IPS-18c (cell line): ENCODE data around the gene PARP6.

Experiments used
- H3K4me3 ChIP-seq: 2 replicates; pipeline ENCODE4 v1.7.0; 2013; ENCODE audit warnings: low read depth, mild to moderate bottlenecking, low read length, moderate library complexity; ENCODE audit not compliant: insufficient read depth
- H3K9me3 ChIP-seq: one replicate; pipeline ENCODE4 v1.6.1; 2013; ENCODE audit warnings: mild to moderate bottlenecking, low read length, moderate library complexity; ENCODE audit not compliant: control insufficient read depth, insufficient read depth

PARP6 gene

GRCh38 chr15:72272213-72272996 is at the start of gene PARP6:
PARP6 (minus strand) TSS chr15:72272554; CDS start chr15:72267477, 5,077 bp downstream.
- peak within 1 kb of the TSS; percentile 81 for H3K4me3 ChIP-seq
- no peaks in the 10 kb centered on the region for H3K9me3 ChIP-seq

- Histone ChIP-seq H3K9me3 (peaks cover 8% of the 10 kb centered on the region), H3K4me3 (peak within 1 kb of the TSS; percentile 66)
Measured at GRCh38 chr15:72319985-72320671, 47.8 kb upstream of the PARP6 start, which contains the start of gene CELF6. CELF6 (minus strand) TSS chr15:72320157; CDS start chr15:72319874, 283 bp downstream.

- Histone ChIP-seq H3K4me3 (no peak overlapping the region), H3K9me3 (peaks cover 6% of the 10 kb centered on the region)
Measured at GRCh38 chr15:72319360-72319984, 47.1 kb upstream of the PARP6 start.

- Histone ChIP-seq H3K9me3 (peaks cover 6% of the 10 kb centered on the region), H3K4me3 (no peak overlapping the region)
Measured at GRCh38 chr15:72318408-72318942, 46.1 kb upstream of the PARP6 start.

GRCh38 chr15:72315706-72316370 is 43.5 kb upstream of the PARP6 start:
- Histone ChIP-seq H3K9me3 (peaks cover 6% of the 10 kb centered on the region), H3K4me3 (no peak overlapping the region)

GRCh38 chr15:72313881-72314280 is 41.5 kb upstream of the PARP6 start:
- no peak overlapping the region for H3K4me3 ChIP-seq
- H3K9me3 ChIP-seq: peaks cover 2% of the 10 kb centered on the region

GRCh38 chr15:72313448-72313840 is 41.1 kb upstream of the PARP6 start:
- H3K4me3 ChIP-seq: no peak overlapping the region
- H3K9me3 ChIP-seq: peaks cover 2% of the 10 kb centered on the region

- H3K9me3 ChIP-seq: peaks cover 2% of the 10 kb centered on the region
- H3K4me3 ChIP-seq: no peak overlapping the region
Measured at GRCh38 chr15:72312605-72313447, 40.5 kb upstream of the PARP6 start.

GRCh38 chr15:72307026-72307425 is 34.7 kb upstream of the PARP6 start:
- Histone ChIP-seq H3K4me3 (no peak overlapping the region), H3K9me3 (no peaks in the 10 kb centered on the region)

- Histone ChIP-seq H3K4me3 (no peak overlapping the region), H3K9me3 (no peaks in the 10 kb centered on the region)
Measured at GRCh38 chr15:72306211-72306785, 33.9 kb upstream of the PARP6 start.

GRCh38 chr15:72304596-72304995 is 32.2 kb upstream of the PARP6 start:
- no peak overlapping the region for H3K4me3 ChIP-seq
- no peaks in the 10 kb centered on the region for H3K9me3 ChIP-seq

- no peak overlapping the region for H3K4me3 ChIP-seq
- no peaks in the 10 kb centered on the region for H3K9me3 ChIP-seq
Measured at GRCh38 chr15:72302955-72303354, 30.6 kb upstream of the PARP6 start.

GRCh38 chr15:72289597-72290325 is 17.4 kb upstream of the PARP6 start:
- Histone ChIP-seq H3K4me3 (no peak overlapping the region), H3K9me3 (no peaks in the 10 kb centered on the region)

GRCh38 chr15:72288796-72289596 is 16.6 kb upstream of the PARP6 start:
- H3K9me3 ChIP-seq: no peaks in the 10 kb centered on the region

GRCh38 chr15:72285927-72286516 is 13.7 kb upstream of the PARP6 start:
- H3K9me3 ChIP-seq: no peaks in the 10 kb centered on the region
- H3K4me3 ChIP-seq: no peak overlapping the region

More at GRCh38 chr15:72288796-72289596, 16.6 kb upstream of the PARP6 start:
- H3K4me3 ChIP-seq: no peak overlapping the region
